ENCODE measurements around the gene MAJIN. TPM values are rescaled to one million over a fixed set of nuclear protein-coding genes. Genes with fewer than 3 reads are reported as not detected.

The MAJIN gene, protein sequence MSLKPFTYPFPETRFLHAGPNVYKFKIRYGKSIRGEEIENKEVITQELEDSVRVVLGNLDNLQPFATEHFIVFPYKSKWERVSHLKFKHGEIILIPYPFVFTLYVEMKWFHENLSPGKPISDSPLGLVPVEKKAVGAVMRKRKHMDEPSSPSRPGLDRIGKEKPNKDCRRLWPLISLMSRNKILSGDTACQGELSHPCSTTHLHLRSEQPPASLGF
- not detected for total RNA-seq
- not detected for polyA plus RNA-seq
- long read RNA-seq, donor 1 = 0 reads
- long read RNA-seq, donor 2 = 0 reads
- long read RNA-seq, donor 3 = 0 reads
- long read RNA-seq, donor 4 = 0 reads

DNA sequence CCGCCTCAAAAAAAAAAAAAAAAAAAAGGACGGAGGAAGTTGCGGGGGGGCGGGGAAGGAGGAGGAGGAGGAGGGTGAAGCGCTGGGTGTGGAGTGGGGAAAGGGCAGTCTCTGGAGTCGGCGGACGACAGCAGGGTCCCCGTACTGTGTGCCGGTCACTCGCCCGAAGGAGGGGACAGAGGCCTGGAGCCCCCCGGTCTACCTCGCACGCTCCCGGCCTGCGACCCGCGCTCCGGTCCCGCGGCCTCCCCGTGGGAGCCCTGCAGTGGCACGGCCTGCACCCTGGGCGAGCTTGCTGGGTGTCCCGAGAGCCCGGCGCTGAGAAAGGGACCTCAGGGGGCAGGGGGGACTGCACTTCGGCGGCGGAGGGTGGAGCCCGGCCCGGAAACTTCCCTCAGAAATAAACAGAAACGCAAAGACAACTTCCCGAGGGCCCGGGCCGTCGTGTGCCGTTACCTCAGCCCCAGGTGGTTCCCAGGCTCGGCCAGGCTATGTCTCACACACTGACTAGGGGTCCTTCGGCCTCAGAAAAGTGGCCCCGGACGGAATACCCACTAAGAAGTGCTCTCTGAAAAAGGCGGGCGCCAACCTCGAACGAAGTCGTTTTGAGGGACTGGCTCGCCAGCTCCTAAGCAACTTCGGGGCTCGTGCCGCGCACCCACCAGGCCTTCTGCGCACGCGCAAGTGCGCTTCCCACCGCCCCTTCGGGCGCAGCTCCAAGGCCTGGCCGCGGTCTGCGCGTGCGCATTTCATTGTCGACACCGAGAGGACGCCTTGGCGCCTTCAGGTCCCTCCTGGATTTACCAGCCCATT, at the start of gene MAJIN:
TSS of gene MAJIN (minus strand) at position 688 of the 813 bp plus-strand sequence. CDS start 12,703 bp downstream, outside the sequence.
- H3K27ac ChIP-seq (ENCODE audit: low read length) = peak within 1 kb of the TSS; percentile 36
- DNase-seq (peak; percentile 88 to 97 (median 95)), ATAC-seq (peak; percentile 84 to 85)
- 14% methylated on average over 69 of the region's 69 CpGs for WGBS
- H3K4me1 ChIP-seq (ENCODE audit: control insufficient read depth, insufficient read depth, low read length) = peaks cover 3% of the 10 kb centered on the region
- no peaks in the 10 kb centered on the region for H3K27me3 ChIP-seq (ENCODE audit: control insufficient read depth, insufficient read depth)
- peak within 1 kb of the TSS; percentile 37 for H3K4me3 ChIP-seq (ENCODE audit: low read length)
- H3K9me3 ChIP-seq (ENCODE audit: control insufficient read depth, low read length) = no peaks in the 10 kb centered on the region
- intact Hi-C loops (cut with DNase I) = no loop called here

- no peaks in the 10 kb centered on the region for H3K9me3 ChIP-seq (ENCODE audit: control insufficient read depth, low read length)
- ATAC-seq = no peak
- no peak overlapping the region for H3K4me3 ChIP-seq (ENCODE audit: low read length)
- peak in 1 of 3 donors; percentile 35 for DNase-seq
- intact Hi-C loops (cut with DNase I) = loop anchor here in 1 of 4 donors (10.0 kb wide), 1 partner anchor 93 kb away; the partner anchor contains the start of genes TM7SF2 and ZNHIT2
- H3K27me3 ChIP-seq (ENCODE audit: control insufficient read depth, insufficient read depth) = no peaks in the 10 kb centered on the region
- H3K4me1 ChIP-seq (ENCODE audit: control insufficient read depth, insufficient read depth, low read length) = no peaks in the 10 kb centered on the region
- 92% methylated on average over 11 of the region's 11 CpGs for WGBS
- no peak overlapping the region for H3K27ac ChIP-seq (ENCODE audit: low read length)
Measured at GRCh38 chr11:65021509-65021908, 49.6 kb upstream of the MAJIN start.

- no peak for ATAC-seq
- no peak for DNase-seq
- WGBS = 79% methylated on average over 3 of the region's 3 CpGs
- Histone ChIP-seq H3K9me3 (ENCODE audit: control insufficient read depth, low read length) (no peaks in the 10 kb centered on the region), H3K27me3 (ENCODE audit: control insufficient read depth, insufficient read depth) (no peaks in the 10 kb centered on the region), H3K4me3 (ENCODE audit: low read length) (no peak overlapping the region), H3K27ac (ENCODE audit: low read length) (no peak overlapping the region), H3K4me1 (ENCODE audit: control insufficient read depth, insufficient read depth, low read length) (no peaks in the 10 kb centered on the region)
- intact Hi-C loops (cut with DNase I) = loop anchor here in 1 of 4 donors (10.0 kb wide), 1 partner anchor 94 kb away; the partner anchor contains the start of genes TM7SF2 and ZNHIT2
Measured at GRCh38 chr11:65021003-65021402, 49.1 kb upstream of the MAJIN start.

DNA sequence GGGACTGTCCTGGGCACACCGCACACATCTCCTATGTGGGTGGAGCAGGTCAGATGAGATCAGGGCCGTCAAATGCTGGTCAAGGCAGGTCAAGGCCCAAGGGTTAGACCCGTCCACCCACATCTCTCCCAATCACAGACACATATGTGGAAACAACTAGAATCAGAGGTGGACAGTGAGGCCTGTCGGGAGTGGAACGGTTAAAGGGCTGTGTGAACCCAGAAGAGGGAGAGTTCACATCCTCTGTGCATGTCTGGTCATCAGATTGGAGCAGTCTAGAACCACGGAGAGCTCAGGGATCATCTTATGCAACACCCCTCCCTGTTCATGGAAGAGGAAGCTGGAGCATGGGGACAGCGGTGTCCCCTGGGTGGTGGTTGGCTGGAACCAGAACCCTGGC, 47.9 kb upstream of the MAJIN start:
- no peak overlapping the region for H3K4me3 ChIP-seq (ENCODE audit: low read length)
- no peaks in the 10 kb centered on the region for H3K4me1 ChIP-seq (ENCODE audit: control insufficient read depth, insufficient read depth, low read length)
- intact Hi-C loops (cut with DNase I) = loop anchor here in 2 of 4 donors (10.0 kb wide), 3 partner anchors 65 to 95 kb away; partner anchors contain the start of genes CDCA5 (in 1 of the 2), PPP2R5B (in 1 of the 2), TM7SF2 (in 1 of the 2) and ZFPL1 (in 1 of the 2)
- WGBS = 82% methylated on average over 7 of the region's 7 CpGs
- H3K27ac ChIP-seq (ENCODE audit: low read length) = no peak overlapping the region
- DNase-seq = peak in 1 of 3 donors; percentile 0
- no peaks in the 10 kb centered on the region for H3K9me3 ChIP-seq (ENCODE audit: control insufficient read depth, low read length)
- ATAC-seq = no peak
- H3K27me3 ChIP-seq (ENCODE audit: control insufficient read depth, insufficient read depth) = no peaks in the 10 kb centered on the region

GRCh38 chr11:65017937-65018336, 46.0 kb upstream of the MAJIN start:
- ATAC-seq = no peak
- H3K4me3 ChIP-seq (ENCODE audit: low read length) = no peak overlapping the region
- no peaks in the 10 kb centered on the region for H3K4me1 ChIP-seq (ENCODE audit: control insufficient read depth, insufficient read depth, low read length)
- 98% methylated on average over 6 of the region's 6 CpGs for WGBS
- no peaks in the 10 kb centered on the region for H3K27me3 ChIP-seq (ENCODE audit: control insufficient read depth, insufficient read depth)
- no peak for DNase-seq
- no peaks in the 10 kb centered on the region for H3K9me3 ChIP-seq (ENCODE audit: control insufficient read depth, low read length)
- no peak overlapping the region for H3K27ac ChIP-seq (ENCODE audit: low read length)
- intact Hi-C loops (cut with DNase I) = loop anchor here in 2 of 4 donors (10.0 kb wide), 2 partner anchors 67 to 93 kb away; partner anchors contain the start of genes CDCA5 (in 1 of the 2), PPP2R5B (in 1 of the 2) and ZFPL1 (in 1 of the 2)

- 86% methylated on average over 4 of the region's 4 CpGs for WGBS
- Histone ChIP-seq H3K9me3 (ENCODE audit: control insufficient read depth, low read length) (no peaks in the 10 kb centered on the region), H3K27me3 (ENCODE audit: control insufficient read depth, insufficient read depth) (no peaks in the 10 kb centered on the region), H3K27ac (ENCODE audit: low read length) (no peak overlapping the region), H3K4me3 (ENCODE audit: low read length) (no peak overlapping the region), H3K4me1 (ENCODE audit: control insufficient read depth, insufficient read depth, low read length) (no peaks in the 10 kb centered on the region)
- intact Hi-C loops (cut with DNase I) = loop anchor here in 2 of 4 donors (10.0 kb wide), 2 partner anchors 68 to 92 kb away; partner anchors contain the start of genes CDCA5 (in 1 of the 2), PPP2R5B (in 1 of the 2) and ZFPL1 (in 1 of the 2)
- ATAC-seq (no peak), DNase-seq (peak in 1 of 3 donors; percentile 9)
Measured at GRCh38 chr11:65016705-65017104, 44.8 kb upstream of the MAJIN start.

GRCh38 chr11:65014726-65015227, 42.9 kb upstream of the MAJIN start:
- Histone ChIP-seq H3K4me1 (ENCODE audit: control insufficient read depth, insufficient read depth, low read length) (no peaks in the 10 kb centered on the region), H3K9me3 (ENCODE audit: control insufficient read depth, low read length) (no peaks in the 10 kb centered on the region), H3K4me3 (ENCODE audit: low read length) (peak overlapping the region; percentile 58), H3K27ac (ENCODE audit: low read length) (peak overlapping the region; percentile 90), H3K27me3 (ENCODE audit: control insufficient read depth, insufficient read depth) (no peaks in the 10 kb centered on the region)
- ATAC-seq = no peak
- WGBS = 31% methylated on average over 23 of the region's 23 CpGs
- DNase-seq = peak in 1 of 3 donors; percentile 50
- intact Hi-C loops (cut with DNase I) = loop anchor here in 3 of 4 donors (5.0 to 10.0 kb wide), 3 partner anchors 70 to 108 kb away; partner anchors contain the start of genes CDCA5 (in 1 of the 3), FAU (in 1 of the 3), MRPL49 (in 1 of the 3) and PPP2R5B (in 1 of the 3)

DNA sequence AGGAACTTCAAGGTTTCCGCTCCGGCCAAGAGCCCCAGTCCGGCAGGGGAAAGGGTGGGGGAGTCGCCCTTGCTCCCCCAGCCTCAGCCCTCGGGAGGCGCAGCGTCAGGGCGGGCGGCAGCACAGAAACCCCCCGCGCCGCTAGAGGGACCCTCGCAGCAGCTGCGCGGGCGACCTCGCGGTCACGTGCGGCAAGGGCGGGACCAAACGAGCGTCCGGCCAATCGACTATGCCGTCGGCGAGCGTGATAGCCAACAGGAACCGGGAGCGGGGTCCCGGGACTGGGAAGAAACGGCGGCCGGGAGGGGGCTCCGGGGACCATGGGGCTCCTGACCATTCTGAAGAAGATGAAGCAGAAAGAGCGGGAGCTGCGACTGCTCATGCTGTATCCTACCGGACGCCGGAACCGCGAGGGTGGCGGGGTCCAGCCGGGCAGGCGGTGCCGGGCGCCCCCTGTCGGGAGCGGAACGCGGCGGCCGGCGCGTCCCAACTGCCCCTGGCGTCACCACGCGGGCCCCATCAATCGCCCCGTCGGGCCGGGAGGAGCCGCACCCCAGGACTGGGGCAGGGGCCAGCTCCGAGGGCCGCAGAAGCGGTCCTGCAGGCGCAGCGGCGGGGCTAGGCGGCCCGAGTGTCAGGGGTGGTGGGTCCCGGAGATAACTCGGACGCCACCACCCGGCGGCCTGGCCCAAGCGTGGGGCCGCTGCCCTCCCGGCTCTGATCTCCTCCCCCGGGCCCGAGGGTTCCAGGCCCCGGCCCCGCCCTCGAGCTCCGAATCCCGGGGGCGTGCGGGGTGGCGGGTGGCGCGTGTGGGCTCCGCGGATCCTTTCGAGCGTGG, 42.2 kb upstream of the MAJIN start, which contains the start of gene ARL2:
TSS of gene ARL2 (plus strand) at position 273 of the 838 bp plus-strand sequence. CDS start at position 321, 48 bp downstream.
- Histone ChIP-seq H3K4me3 (ENCODE audit: low read length) (peak within 1 kb of the TSS; percentile 58), H3K4me1 (ENCODE audit: control insufficient read depth, insufficient read depth, low read length) (no peaks in the 10 kb centered on the region), H3K27ac (ENCODE audit: low read length) (peak within 1 kb of the TSS; percentile 90), H3K27me3 (ENCODE audit: control insufficient read depth, insufficient read depth) (no peaks in the 10 kb centered on the region), H3K9me3 (ENCODE audit: control insufficient read depth, low read length) (no peaks in the 10 kb centered on the region)
- intact Hi-C loops (cut with DNase I) = loop anchor here in 3 of 4 donors (5.0 to 10.0 kb wide), 3 partner anchors 71 to 108 kb away; partner anchors contain the start of genes CDCA5 (in 1 of the 3), FAU (in 1 of the 3), MRPL49 (in 1 of the 3) and PPP2R5B (in 1 of the 3)
- WGBS = under 1% methylated on average over 96 of the region's 96 CpGs
- ATAC-seq (peak; percentile 93 to 95), DNase-seq (peak; percentile 94 to 98 (median 98))

DNA sequence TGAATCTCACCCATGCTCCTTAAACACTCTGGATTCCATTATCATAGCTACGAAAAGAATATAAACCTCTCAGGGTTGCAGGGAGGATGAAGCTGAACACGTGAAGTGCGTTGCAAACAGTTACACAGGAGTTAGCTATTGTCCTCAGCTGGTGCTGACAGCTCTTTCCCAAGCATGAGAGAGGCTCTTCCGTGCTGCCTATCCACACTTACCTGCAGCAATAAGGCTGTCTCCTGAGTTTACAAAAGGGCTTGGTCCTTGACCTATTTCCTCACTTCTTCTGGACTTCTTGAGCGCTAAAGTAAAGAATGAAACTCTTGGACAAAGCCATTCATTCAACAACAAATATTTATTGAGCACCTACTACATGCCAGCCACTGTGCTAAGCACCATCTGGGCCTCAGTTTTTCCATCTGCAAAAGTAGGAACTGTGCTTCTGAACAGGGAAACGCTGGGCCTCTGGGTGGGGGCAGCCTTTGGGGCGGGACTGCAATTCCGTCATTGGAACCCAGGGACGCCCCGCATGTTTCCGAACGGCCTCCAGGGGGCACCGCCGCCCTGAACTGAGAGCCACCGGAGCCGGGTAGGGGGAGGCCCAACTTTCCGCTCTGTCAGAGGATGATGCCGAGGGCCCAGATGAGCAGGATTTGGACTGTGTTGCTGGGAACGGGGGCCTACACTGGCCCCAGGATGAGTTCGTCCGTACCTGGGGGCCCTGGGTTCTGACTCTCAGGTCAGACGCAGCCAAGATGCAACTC, 41.4 kb upstream of the MAJIN start:
- peak overlapping the region; percentile 90 for H3K27ac ChIP-seq (ENCODE audit: low read length)
- no peaks in the 10 kb centered on the region for H3K27me3 ChIP-seq (ENCODE audit: control insufficient read depth, insufficient read depth)
- intact Hi-C loops (cut with DNase I) = loop anchor here in 3 of 4 donors (5.0 to 10.0 kb wide), 3 partner anchors 71 to 109 kb away; partner anchors contain the start of genes CDCA5 (in 1 of the 3), FAU (in 1 of the 3), MRPL49 (in 1 of the 3) and PPP2R5B (in 1 of the 3)
- H3K9me3 ChIP-seq (ENCODE audit: control insufficient read depth, low read length) = no peaks in the 10 kb centered on the region
- H3K4me3 ChIP-seq (ENCODE audit: low read length) = peak overlapping the region; percentile 58
- H3K4me1 ChIP-seq (ENCODE audit: control insufficient read depth, insufficient read depth, low read length) = no peaks in the 10 kb centered on the region
- 14% methylated on average over 22 of the region's 22 CpGs for WGBS
- ATAC-seq (peak; percentile 93 to 95), DNase-seq (peak; percentile 93 to 97 (median 97))

All from right cardiac atrium (tissue), 5 donors.